ENCODE results near the gene SLC9A9. TPM values are rescaled to one million over a fixed set of nuclear protein-coding genes. Genes with fewer than 3 reads are reported as not detected.

Gene SLC9A9
- total and polyA plus RNA-seq, 8 donors: 0.58 to 29.7 (median 14.0) TPM

DNA sequence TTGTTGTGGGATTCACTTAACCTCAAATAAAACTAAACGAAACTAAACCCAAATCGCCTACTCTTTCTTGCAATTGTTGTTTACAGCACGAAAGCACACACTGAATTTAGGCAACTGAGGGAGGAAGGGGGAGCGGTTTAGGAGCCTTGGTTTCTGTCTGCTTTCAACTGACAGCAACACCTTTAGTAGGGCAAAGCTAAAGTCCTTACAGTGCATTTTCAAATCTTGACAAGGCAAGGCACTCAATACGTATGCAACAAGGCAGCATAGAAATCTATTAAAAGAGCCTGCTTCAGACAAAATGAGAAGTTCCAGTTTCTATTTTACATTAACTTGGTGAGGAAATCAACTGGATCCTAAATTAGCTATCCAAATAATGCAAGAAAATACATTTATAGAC, 554.1 kb downstream of the SLC9A9 start:
- H3K4me1 ChIP-seq: peaks cover 0 to 6% (median 3%) of the 10 kb centered on the region in 4 donors
- H3K9me3 ChIP-seq: no peaks in the 10 kb centered on the region
- no peak overlapping the region for H3K4me3 ChIP-seq
- no peaks in the 10 kb centered on the region for H3K36me3 ChIP-seq
- intact Hi-C loops (cut with DNase I; ENCODE audit: low total_unique reads): no loop called here
- whole genome bisulfite sequencing, 5 donors: 83 to 89% (median 87%) methylated on average over 5 of the region's 5 CpGs
- DNase-seq: peak in 1 of 2 donors; percentile 34
- no peaks in the 10 kb centered on the region for H3K27me3 ChIP-seq
- no peak overlapping the region for H3K27ac ChIP-seq
- TF ChIP-seq POLR2AphosphoS5 (IDR thresholded peaks at IDR 0.05): no peak
- TF ChIP-seq EP300 (IDR thresholded peaks at IDR 0.05): no peak
- TF ChIP-seq, protein P1, sequence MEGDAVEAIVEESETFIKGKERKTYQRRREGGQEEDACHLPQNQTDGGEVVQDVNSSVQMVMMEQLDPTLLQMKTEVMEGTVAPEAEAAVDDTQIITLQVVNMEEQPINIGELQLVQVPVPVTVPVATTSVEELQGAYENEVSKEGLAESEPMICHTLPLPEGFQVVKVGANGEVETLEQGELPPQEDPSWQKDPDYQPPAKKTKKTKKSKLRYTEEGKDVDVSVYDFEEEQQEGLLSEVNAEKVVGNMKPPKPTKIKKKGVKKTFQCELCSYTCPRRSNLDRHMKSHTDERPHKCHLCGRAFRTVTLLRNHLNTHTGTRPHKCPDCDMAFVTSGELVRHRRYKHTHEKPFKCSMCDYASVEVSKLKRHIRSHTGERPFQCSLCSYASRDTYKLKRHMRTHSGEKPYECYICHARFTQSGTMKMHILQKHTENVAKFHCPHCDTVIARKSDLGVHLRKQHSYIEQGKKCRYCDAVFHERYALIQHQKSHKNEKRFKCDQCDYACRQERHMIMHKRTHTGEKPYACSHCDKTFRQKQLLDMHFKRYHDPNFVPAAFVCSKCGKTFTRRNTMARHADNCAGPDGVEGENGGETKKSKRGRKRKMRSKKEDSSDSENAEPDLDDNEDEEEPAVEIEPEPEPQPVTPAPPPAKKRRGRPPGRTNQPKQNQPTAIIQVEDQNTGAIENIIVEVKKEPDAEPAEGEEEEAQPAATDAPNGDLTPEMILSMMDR (IDR thresholded peaks at IDR 0.05): no peak
- no peak for TF ChIP-seq POLR2A (IDR thresholded peaks at IDR 0.05)

DNA sequence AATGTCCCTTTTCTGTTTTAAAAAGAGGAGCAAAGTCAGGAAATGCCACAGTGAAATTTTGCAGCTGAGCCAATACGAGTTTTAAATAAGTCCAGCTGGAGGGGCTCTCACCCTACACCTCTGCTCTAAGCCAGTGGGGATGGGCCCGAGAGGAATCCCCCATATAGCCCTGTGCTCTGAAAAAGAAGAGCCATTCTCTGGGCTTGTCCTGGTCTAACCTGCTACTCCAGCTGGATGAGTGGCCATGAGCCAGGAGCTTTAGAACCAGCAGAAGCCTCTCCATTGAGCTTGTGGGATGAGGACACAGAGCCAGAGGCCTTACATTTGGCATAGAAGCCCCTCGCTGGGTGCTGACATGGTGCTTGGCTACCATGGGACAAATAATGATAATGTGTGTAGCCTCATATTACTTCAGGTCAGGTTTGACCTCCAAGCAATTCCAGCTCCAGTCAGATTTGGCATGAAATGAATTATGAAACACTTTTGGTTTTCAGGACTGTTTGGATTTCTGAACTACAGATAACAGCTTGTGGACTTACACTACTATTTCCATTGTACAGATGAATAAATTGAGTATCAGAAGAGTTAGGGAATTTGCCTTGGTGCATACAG, 556.3 kb downstream of the SLC9A9 start:
- no peak overlapping the region for H3K27ac ChIP-seq
- WGBS, 5 donors: 57 to 67% (median 60%) methylated on average over 2 to 3 of the region's 3 CpGs
- intact Hi-C loops (cut with DNase I; ENCODE audit: low total_unique reads): no loop called here
- no peaks in the 10 kb centered on the region for H3K9me3 ChIP-seq
- no peak overlapping the region for H3K4me3 ChIP-seq
- H3K27me3 ChIP-seq: no peaks in the 10 kb centered on the region
- DNase-seq: peak in 1 of 2 donors; percentile 43
- TF ChIP-seq, protein P1 (IDR thresholded peaks at IDR 0.05): no peak
- TF ChIP-seq EP300 (IDR thresholded peaks at IDR 0.05) (no peak), POLR2AphosphoS5 (IDR thresholded peaks at IDR 0.05) (no peak), POLR2A (IDR thresholded peaks at IDR 0.05) (no peak)
- H3K36me3 ChIP-seq: no peaks in the 10 kb centered on the region
- peaks cover 0 to 6% (median 3%) of the 10 kb centered on the region in 4 donors for H3K4me1 ChIP-seq

DNA sequence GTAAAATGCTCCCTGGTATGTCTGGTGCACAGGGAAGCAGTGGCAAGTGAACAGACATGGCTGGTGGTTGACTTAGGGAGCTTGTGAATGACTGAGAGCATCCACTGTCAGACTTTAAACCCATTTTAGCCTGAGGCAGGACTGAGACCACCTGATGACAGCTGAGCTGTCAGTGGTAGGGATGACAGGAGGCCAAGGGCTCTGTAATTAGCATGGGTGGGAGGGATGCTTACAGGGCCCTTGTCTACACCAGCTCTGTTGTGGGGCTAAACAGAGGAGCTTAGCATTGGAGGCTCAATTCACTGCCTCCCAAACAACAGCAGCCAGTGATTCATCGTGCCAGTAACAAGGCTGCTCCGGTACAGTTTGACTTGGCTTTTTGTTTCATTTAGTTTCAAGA, 559.3 kb downstream of the SLC9A9 start:
- intact Hi-C loops (cut with DNase I; ENCODE audit: low total_unique reads): no loop called here

DNA sequence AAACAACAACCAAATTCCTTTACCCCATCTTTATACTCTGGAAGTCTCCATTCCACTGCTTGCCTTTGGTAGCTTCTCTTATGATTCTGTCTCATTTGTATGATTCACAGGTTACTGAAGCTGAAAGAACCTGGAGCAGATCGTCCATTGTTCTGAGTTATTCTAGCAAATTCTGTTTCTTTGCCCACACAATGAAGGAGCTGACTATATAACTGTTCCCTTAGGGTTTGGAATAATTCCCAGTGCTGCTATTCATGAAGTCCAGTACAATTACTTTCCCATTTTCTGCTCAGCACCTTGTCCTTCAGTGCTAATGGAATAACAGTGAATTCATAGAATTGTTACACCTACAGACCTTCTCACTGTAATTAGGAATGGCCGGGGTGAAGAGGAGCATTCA, 560.9 kb downstream of the SLC9A9 start:
- Histone ChIP-seq H3K36me3 (no peaks in the 10 kb centered on the region), H3K9me3 (no peaks in the 10 kb centered on the region), H3K4me3 (no peak overlapping the region), H3K27ac (no peak overlapping the region), H3K27me3 (no peaks in the 10 kb centered on the region), H3K4me1 (peaks cover 0 to 6% (median 3%) of the 10 kb centered on the region in 4 donors)
- WGBS, 5 donors: 82 to 89% (median 87%) methylated on average over 2 of the region's 2 CpGs
- intact Hi-C loops (cut with DNase I; ENCODE audit: low total_unique reads): no loop called here
- DNase-seq: no peak
- TF ChIP-seq, protein P1 (IDR thresholded peaks at IDR 0.05): no peak
- TF ChIP-seq POLR2AphosphoS5 (IDR thresholded peaks at IDR 0.05) (no peak), EP300 (IDR thresholded peaks at IDR 0.05) (no peak), POLR2A (IDR thresholded peaks at IDR 0.05) (no peak)

More for the DNA sequence above, 559.3 kb downstream of the SLC9A9 start:
- Histone ChIP-seq H3K4me3 (no peak overlapping the region), H3K4me1 (peaks cover 0 to 6% (median 3%) of the 10 kb centered on the region in 4 donors), H3K9me3 (no peaks in the 10 kb centered on the region), H3K36me3 (no peaks in the 10 kb centered on the region), H3K27me3 (no peaks in the 10 kb centered on the region), H3K27ac (no peak overlapping the region)
- no peak for DNase-seq
- TF ChIP-seq, protein P1 (IDR thresholded peaks at IDR 0.05): no peak
- 79 to 96% (median 90%) methylated on average over 2 of the region's 2 CpGs for WGBS, 5 donors
